A673 (cell line): ENCODE results near the gene CPTP. TPM values are rescaled to one million over a fixed set of nuclear protein-coding genes. Genes with fewer than 3 reads are reported as not detected.

Experiments
- BruUV-seq: library from RNA; stranded (reverse); fragments of 400-500 nt; replicated peaks from 2 replicates; lab custom pipeline; 2021; lab: Mats Ljungman, UMichigan
- CTCF ChIA-PET: fragments of 300-600 bp; sonication (Branson Sonifier 250); formaldehyde crosslinking; loops from one replicate; lab custom pipeline; 2022; ENCODE audit warnings: antibody characterized with exemption; lab: Charles Lee
- POLR2A ChIA-PET: fragments of 300-600 bp; sonication (Branson Sonifier 250); formaldehyde crosslinking; loops from one replicate; lab custom pipeline; 2022; ENCODE audit warnings: antibody characterized with exemption; ENCODE audit not compliant: low non-redundant PET; lab: Charles Lee
- DNase-seq: peaks from one replicate; pipeline ENCODE4 v3.0.0-alpha.2; 2015; ENCODE audit warnings: low spot score
- H3K27ac ChIP-seq: fragments of 200-600 bp; sonication (generic); 2 replicates; pipeline ENCODE4 v1.5.1; 2016; ENCODE audit warnings: mixed run types, low read depth, mild to moderate bottlenecking, mixed read lengths, antibody characterized with exemption, low read length; ENCODE audit not compliant: poor library complexity, severe bottlenecking
- H3K27me3 ChIP-seq: fragments of 200-600 bp; sonication (generic); replicated peaks from 2 replicates; pipeline ENCODE4 v1.6.1; 2017; ENCODE audit warnings: mixed run types, low read depth, mild to moderate bottlenecking, mixed read lengths, antibody characterized with exemption, low read length; ENCODE audit not compliant: insufficient read depth, poor library complexity
- H3K36me3 ChIP-seq: fragments of 200-600 bp; sonication (generic); 2 replicates; pipeline ENCODE4 v1.6.1; 2016; ENCODE audit warnings: mixed run types, mild to moderate bottlenecking, mixed read lengths, antibody characterized with exemption, low read length; ENCODE audit not compliant: insufficient read depth, poor library complexity, severe bottlenecking
- H3K4me1 ChIP-seq: fragments of 200-600 bp; sonication (generic); 2 replicates; pipeline ENCODE4 v1.6.1; 2017; ENCODE audit warnings: mixed run types, mild to moderate bottlenecking, mixed read lengths, antibody characterized with exemption, low read length; ENCODE audit not compliant: insufficient read depth, poor library complexity, severe bottlenecking
- H3K4me3 ChIP-seq: fragments of 200-600 bp; sonication (generic); 2 replicates; pipeline ENCODE4 v1.5.1; 2016; ENCODE audit warnings: low read depth, mixed run types, mild to moderate bottlenecking, mixed read lengths, low read length; ENCODE audit not compliant: poor library complexity, severe bottlenecking
- H3K9me3 ChIP-seq: fragments of 200-600 bp; sonication (generic); 2 replicates; pipeline ENCODE4 v1.6.1; 2016; ENCODE audit warnings: mixed run types, low read depth, mild to moderate bottlenecking, mixed read lengths, antibody characterized with exemption, low read length; ENCODE audit not compliant: poor library complexity, severe bottlenecking
- EZH2 ChIP-seq: fragments of 200-600 bp; sonication (generic); IDR thresholded peaks from 2 replicates; pipeline ENCODE4 v1.6.1; 2017; ENCODE audit warnings: borderline replicate concordance, low read depth, mild to moderate bottlenecking, mixed read lengths, antibody characterized with exemption, low read length; ENCODE audit not compliant: poor library complexity, severe bottlenecking
- intact Hi-C: fragments of 100-400 bp; cut with micrococcal nuclease; formaldehyde crosslinking; loops from one replicate; pipeline ENCODE4 v1.10.0; 2022; ENCODE audit not compliant: unreplicated experiment
- total RNA-seq: library from RNA; stranded (reverse); gene quantifications from 2 replicates; pipeline ENCODE4 v1.2.3, GENCODE V29; 2021
- TF ChIP-seq, protein P1 (sequence below): fragments of 300-800, 200-600 bp; sonication (generic); conservative IDR thresholded peaks from 2 replicates; pipeline ENCODE4 v1.5.1; 2017; ENCODE audit warnings: low read depth, mild to moderate bottlenecking, antibody characterized with exemption, low read length, moderate library complexity, mixed read lengths

The CPTP gene
- total RNA-seq, 1 experiment from 2014 or later: 17.0 TPM

DNA sequence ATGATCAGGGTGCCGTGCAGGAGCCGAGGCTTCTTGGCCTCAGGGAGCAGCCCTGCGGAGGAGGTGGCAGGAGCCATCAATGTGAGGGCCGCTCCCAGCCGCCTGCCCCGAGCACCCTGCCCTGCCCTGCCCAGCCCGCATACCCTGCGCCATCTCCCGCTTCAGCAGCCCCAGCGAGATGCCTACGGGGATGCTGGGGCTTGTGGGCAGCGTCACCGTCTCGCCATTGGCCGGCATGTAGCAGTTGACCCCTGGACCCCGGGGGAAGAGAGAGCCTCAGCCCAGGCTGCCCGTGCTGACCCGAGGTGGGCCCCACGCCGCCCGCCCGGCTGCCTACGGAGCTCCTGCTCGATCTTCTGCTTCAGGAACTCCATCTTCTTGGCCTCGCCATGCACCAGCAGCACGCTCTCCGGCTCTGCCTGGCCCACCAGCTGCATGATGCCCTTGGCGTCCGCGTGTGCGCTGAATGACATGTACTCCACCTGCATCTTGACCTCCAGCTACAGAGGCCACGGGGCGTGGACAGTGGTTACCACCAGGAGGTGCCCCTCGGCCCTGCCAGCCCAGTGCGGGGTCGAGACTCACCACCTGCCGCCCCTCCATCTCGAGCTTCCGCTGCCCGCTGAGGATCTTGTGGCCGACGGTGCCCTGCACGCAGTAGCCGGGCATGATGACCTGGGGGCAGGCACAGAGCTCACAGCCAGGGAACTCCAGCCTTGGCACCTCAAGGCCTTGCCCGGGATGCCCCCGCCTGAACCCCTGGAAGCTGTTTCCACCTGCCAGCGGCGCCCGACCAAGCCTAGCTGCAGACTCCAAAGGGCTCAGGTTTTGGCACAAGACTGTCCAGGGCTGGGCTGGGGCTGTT lies 11.9 kb upstream of the CPTP start:
- Histone ChIP-seq H3K4me1 (peaks cover 13% of the 10 kb centered on the region), H3K27ac (no peak overlapping the region), H3K4me3 (no peak overlapping the region), H3K9me3 (no peaks in the 10 kb centered on the region), H3K27me3 (no peaks in the 10 kb centered on the region), H3K36me3 (peaks cover 41% of the 10 kb centered on the region)
- BruUV-seq: TSS peak; percentile 19
- intact Hi-C loops: no loop called here
- TF ChIP-seq EZH2: no peak
- TF ChIP-seq, protein P1, sequence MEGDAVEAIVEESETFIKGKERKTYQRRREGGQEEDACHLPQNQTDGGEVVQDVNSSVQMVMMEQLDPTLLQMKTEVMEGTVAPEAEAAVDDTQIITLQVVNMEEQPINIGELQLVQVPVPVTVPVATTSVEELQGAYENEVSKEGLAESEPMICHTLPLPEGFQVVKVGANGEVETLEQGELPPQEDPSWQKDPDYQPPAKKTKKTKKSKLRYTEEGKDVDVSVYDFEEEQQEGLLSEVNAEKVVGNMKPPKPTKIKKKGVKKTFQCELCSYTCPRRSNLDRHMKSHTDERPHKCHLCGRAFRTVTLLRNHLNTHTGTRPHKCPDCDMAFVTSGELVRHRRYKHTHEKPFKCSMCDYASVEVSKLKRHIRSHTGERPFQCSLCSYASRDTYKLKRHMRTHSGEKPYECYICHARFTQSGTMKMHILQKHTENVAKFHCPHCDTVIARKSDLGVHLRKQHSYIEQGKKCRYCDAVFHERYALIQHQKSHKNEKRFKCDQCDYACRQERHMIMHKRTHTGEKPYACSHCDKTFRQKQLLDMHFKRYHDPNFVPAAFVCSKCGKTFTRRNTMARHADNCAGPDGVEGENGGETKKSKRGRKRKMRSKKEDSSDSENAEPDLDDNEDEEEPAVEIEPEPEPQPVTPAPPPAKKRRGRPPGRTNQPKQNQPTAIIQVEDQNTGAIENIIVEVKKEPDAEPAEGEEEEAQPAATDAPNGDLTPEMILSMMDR: no peak
- CTCF ChIA-PET: no interaction called here
- POLR2A ChIA-PET: no interaction called here
- DNase-seq: no peak

DNA sequence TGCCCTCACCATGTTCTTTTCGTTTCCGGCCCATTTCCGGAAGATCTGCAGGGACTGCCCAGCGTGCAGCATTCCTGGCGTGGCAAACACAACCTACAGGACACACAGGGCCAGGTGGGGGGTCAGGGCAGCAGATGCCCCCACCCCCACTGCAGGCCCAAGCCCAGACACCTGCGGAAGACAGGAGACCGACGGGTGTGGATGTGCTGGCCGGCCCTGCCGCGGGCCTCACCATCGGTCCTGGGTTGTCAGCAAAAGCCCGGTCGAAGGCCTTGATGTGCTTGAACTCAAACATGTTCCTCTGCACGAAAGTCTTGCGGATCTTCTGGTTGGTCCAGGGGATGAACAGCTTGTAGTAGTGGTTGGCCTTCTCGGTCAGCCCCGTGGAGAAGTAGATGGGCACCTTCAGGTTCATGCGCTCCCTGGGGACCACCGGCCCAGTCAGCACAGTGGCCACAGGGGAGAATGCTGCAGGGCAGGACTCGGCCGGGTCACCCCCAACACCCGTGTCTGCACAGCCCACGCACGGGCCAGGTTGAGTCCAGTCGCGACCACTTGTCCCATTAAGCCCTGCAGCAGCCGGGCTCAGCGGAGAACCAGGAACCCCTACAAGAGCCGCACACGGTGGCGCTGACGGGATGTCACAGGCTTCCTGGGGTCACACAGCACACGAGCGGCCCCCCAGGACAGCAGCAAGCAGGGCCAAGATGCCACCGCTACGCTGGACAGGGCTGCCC lies 10.9 kb upstream of the CPTP start:
- Histone ChIP-seq H3K36me3 (peaks cover 49% of the 10 kb centered on the region), H3K4me1 (peaks cover 22% of the 10 kb centered on the region), H3K27ac (no peak overlapping the region), H3K9me3 (no peaks in the 10 kb centered on the region), H3K27me3 (no peaks in the 10 kb centered on the region), H3K4me3 (no peak overlapping the region)
- intact Hi-C loops: no loop called here
- CTCF ChIA-PET: no interaction called here
- BruUV-seq: no TSS peak
- POLR2A ChIA-PET: no interaction called here
- no peak for DNase-seq
- TF ChIP-seq, protein P1: no peak
- TF ChIP-seq EZH2: no peak

DNA sequence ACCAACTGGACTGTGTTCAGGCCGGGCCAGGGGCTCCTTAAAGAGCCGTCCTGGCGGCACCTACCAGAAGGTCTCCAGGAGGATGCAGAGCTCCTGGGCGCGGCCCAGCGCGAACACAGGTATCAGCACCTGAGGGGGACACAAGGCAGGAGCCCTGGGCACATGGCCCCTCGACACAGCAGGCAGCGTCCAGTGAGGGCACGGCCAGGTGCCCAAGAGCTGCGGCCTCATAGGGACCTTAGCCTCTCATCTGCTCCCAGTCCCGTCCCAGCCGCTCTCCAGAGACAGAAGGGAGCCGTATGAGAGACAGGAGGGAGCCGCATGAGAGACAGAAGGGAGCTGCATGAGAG lies 10.4 kb upstream of the CPTP start:
- no peak for TF ChIP-seq EZH2
- TF ChIP-seq, protein P1: no peak
- Histone ChIP-seq H3K4me1 (peaks cover 23% of the 10 kb centered on the region), H3K9me3 (no peaks in the 10 kb centered on the region), H3K4me3 (no peak overlapping the region), H3K27ac (no peak overlapping the region), H3K36me3 (peaks cover 54% of the 10 kb centered on the region), H3K27me3 (no peaks in the 10 kb centered on the region)
- BruUV-seq: no TSS peak
- ChIA-PET POLR2A (no interaction called here), CTCF (no interaction called here)
- intact Hi-C loops: no loop called here
- no peak for DNase-seq
